ENCODE data around the gene TAF1. TPM values are rescaled to one million over a fixed set of nuclear protein-coding genes. Genes with fewer than 3 reads are reported as not detected.

The TAF1 gene
- total and polyA plus RNA-seq, 2 of the 13 experiments (the other 11 are each of a cell fraction or from before 2014, with no cell fraction given) = 8.1 to 17.7 TPM

DNA sequence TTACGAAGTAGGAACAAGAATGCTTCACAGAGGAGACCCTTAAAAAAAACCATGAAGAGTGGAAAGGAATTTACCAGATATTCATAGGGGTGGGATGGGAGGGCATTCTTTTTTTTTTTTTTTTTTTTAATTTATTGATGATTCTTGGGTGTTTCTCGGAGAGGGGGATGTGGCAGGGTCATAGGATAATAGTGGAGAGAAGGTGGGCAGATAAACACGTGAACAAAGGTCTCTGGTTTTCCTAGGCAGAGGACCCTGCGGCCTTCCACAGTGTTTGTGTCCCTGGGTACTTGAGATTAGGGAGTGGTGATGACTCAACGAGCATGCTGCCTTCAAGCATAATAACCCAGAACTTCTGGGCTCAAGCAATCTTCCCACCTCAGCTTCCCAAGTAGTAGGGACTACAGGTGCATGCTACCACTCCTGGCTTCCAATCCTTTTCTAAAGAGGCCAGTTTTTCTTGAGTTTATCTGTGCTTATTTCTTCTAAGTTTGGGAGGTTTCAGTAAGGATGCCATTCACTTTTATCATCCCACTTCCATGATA is 100.9 kb downstream of the TAF1 start:
- no peak overlapping the region for H3K4me3 ChIP-seq (replicated peaks in 1 of 3; ENCODE audit: insufficient read depth in 1 of 3, low read depth in 2 of 3, low read length in 3 of 3)
- ChIA-PET POLR2A (no interaction called here), CTCF (ENCODE audit: low intra/inter-chr PET ratio, low total read pairs) (no interaction called here)
- BruUV-seq (replicated peaks) = no TSS peak
- WGBS (ENCODE audit: low lambda C conversion rate) = 91% methylated on average over 3 of the region's 5 CpGs
- H3K27me3 ChIP-seq (ENCODE audit: control insufficient read depth in 1 of 2, insufficient read depth in 2 of 2, low read length in 2 of 2) = no peaks in the 10 kb centered on the region
- in situ Hi-C loops (cut with HindIII; ENCODE audit: extremely low pct_ligation_motif_present, low pct_unique_long_range_greater_than_20kb) = no loop called here
- no peak overlapping the region for H3K4me2 ChIP-seq (ENCODE audit: low read depth, low read length)
- DNase-seq (ENCODE audit: low spot score) = no peak
- no peak overlapping the region for H3K9ac ChIP-seq (ENCODE audit: insufficient read depth, low read depth, low read length)
- no peak for FAIRE-seq
- H3K4me1 ChIP-seq (ENCODE audit: insufficient read depth, low read length) = no peaks in the 10 kb centered on the region
- no peak for ATAC-seq
- intact Hi-C loops (cut with micrococcal nuclease; ENCODE audit: unreplicated experiment) = no loop called here
- H3K79me2 ChIP-seq (ENCODE audit: insufficient read depth, low read length) = no peaks in the 10 kb centered on the region
- no peak for TF ChIP-seq ZNF207 (IDR thresholded peaks at IDR 0.05; ENCODE audit: borderline replicate concordance)
- no peak for TF ChIP-seq LCORL (IDR thresholded peaks at IDR 0.05)
- TF ChIP-seq LCORL (CRISPR knock-in tag; IDR thresholded peaks at IDR 0.05) = no peak
- TF ChIP-seq THYN1 (CRISPR knock-in tag; IDR thresholded peaks at IDR 0.05; ENCODE audit: borderline replicate concordance, low read depth) = no peak
- TF ChIP-seq ZKSCAN1 (IDR thresholded peaks at IDR 0.05; ENCODE audit: low read length) = no peak
- no peak for TF ChIP-seq FOXC1 (CRISPR knock-in tag; IDR thresholded peaks at IDR 0.05; ENCODE audit: borderline replicate concordance)
- TF ChIP-seq, protein P1, sequence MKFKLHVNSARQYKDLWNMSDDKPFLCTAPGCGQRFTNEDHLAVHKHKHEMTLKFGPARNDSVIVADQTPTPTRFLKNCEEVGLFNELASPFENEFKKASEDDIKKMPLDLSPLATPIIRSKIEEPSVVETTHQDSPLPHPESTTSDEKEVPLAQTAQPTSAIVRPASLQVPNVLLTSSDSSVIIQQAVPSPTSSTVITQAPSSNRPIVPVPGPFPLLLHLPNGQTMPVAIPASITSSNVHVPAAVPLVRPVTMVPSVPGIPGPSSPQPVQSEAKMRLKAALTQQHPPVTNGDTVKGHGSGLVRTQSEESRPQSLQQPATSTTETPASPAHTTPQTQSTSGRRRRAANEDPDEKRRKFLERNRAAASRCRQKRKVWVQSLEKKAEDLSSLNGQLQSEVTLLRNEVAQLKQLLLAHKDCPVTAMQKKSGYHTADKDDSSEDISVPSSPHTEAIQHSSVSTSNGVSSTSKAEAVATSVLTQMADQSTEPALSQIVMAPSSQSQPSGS (CRISPR knock-in tag; IDR thresholded peaks at IDR 0.05) = no peak
- TF ChIP-seq NONO (IDR thresholded peaks at IDR 0.05) = no peak
- TF ChIP-seq NONO (CRISPR knock-in tag; conservative IDR thresholded peaks at IDR 0.05) = no peak
- no peak for TF ChIP-seq GATA4 (IDR thresholded peaks at IDR 0.05; ENCODE audit: borderline replicate concordance, low read depth)
- TF ChIP-seq KLF9 (CRISPR knock-in tag; IDR thresholded peaks at IDR 0.05; ENCODE audit: low read depth) = no peak
- H2AFZ ChIP-seq (ENCODE audit: low read length) = no peak overlapping the region
- no peaks in the 10 kb centered on the region for H3K9me3 ChIP-seq (ENCODE audit: low read length)
- H3K27ac ChIP-seq (ENCODE audit: extremely low read length, insufficient read depth, low read length) = no peak overlapping the region
- no peaks in the 10 kb centered on the region for H4K20me1 ChIP-seq (ENCODE audit: insufficient read depth, low read length)
- peaks cover 0 to 13% of the 10 kb centered on the region in 2 experiments; a peak in 1 of 5 replicates for H3K36me3 ChIP-seq (replicated peaks in 1 of 2; ENCODE audit: control insufficient read depth in 1 of 2, insufficient read depth in 2 of 2, low read length in 2 of 2)

All from HepG2 (cell line).